Measurements from ENCODE around the gene GAN.

The GAN gene

GRCh38 chr16:81369888-81370504, 55.2 kb downstream of the GAN start:
- DNase-seq (ENCODE audit: low read depth): no peak
- no peak for TF ChIP-seq CTCF (conservative IDR thresholded peaks at IDR 0.05; ENCODE audit: low read depth, low read length)
- H3K4me3 ChIP-seq (ENCODE audit: low read length): no peak overlapping the region

DNA sequence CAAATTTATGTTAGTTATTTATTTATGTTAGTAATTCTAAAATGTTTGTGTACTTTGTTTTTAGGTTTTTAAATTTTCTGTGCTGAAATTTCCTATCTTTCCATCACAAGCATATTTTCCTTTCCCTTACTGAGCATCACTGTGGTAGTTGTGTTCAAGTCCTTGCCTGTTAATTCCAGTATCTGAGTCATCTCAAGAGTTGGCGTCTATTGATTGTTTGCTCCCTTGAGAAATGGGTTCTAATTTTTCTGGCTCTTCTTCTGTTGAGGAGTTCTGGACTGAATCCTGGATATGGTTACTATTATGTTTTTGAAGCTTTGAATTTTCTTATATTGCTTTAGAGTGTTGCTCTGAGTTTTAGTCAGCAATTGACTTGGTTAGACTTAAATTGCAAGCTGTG, 56.3 kb downstream of the GAN start:
- DNase-seq (ENCODE audit: low read depth): no peak
- no peak for TF ChIP-seq CTCF (conservative IDR thresholded peaks at IDR 0.05; ENCODE audit: low read depth, low read length)
- H3K4me3 ChIP-seq (ENCODE audit: low read length): no peak overlapping the region

DNA sequence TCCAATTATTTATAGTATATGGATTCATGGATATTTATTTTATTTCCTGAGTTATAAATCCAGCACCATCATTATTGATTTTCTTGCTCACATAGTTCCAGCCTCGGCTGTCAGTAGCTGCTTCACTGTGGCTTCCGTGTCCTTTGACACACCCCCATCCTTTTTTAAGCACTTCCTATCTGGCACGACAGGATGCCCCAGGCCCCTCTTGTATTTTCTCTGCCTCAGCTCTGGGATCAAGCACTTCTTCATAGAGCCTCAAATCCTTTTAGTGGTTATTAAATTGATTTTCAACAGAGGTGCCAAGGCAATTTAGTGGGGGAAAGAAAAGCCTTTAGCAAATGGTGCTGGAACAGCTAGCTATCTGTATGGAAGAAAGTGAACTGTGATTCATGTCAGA, 59.8 kb downstream of the GAN start:
- H3K4me3 ChIP-seq (ENCODE audit: low read length): no peak overlapping the region
- TF ChIP-seq CTCF (conservative IDR thresholded peaks at IDR 0.05; ENCODE audit: low read depth, low read length): no peak
- DNase-seq (ENCODE audit: low read depth): no peak

- no peak for TF ChIP-seq CTCF (conservative IDR thresholded peaks at IDR 0.05; ENCODE audit: low read depth, low read length)
- no peak overlapping the region for H3K4me3 ChIP-seq (ENCODE audit: low read length)
- no peak for DNase-seq (ENCODE audit: low read depth)
These were observed 62.1 kb downstream of the GAN start for GRCh38 chr16:81376880-81377279.

DNA sequence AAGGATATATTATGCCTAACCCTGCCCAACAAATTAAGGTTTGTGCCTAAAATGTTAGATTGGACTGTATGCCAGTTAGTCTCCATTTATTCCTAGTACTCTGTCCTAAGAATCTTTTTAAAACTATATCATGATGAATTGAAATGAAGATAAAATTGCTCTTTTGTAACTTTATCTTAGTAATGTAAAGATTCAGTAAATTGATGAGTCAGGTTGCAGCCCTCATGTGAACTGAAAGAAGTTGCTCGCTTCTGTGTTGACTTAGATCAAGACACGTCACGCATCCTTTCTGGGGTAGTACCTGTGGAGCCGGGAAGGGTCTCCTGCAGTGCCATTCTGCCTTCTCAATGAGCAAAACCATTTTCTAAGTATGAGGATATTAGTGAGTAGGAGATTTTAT, 63.3 kb downstream of the GAN start:
- no peak for DNase-seq (ENCODE audit: low read depth)
- TF ChIP-seq CTCF (conservative IDR thresholded peaks at IDR 0.05; ENCODE audit: low read depth, low read length): no peak
- H3K4me3 ChIP-seq (ENCODE audit: low read length): no peak overlapping the region

DNA sequence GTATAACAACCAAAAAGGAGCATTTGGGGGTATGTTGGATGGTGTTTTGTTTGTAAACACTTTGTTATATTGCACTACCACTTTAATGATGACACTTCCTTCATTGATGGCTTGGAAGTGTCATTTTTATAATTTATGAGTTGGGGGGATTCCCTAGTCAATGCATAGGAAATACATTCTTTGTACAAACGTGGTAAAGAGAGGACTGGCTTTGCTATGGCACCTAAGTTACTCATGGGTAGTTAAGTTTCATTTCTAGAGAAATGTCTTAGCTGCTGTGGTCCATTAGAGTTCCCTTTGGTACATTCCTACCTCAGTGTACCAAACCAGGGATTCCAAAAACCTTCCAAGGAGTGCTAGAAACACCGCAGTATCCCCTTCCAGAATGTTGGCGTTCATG, 66.2 kb downstream of the GAN start:
- DNase-seq (ENCODE audit: low read depth): no peak
- no peak for TF ChIP-seq CTCF (conservative IDR thresholded peaks at IDR 0.05; ENCODE audit: low read depth, low read length)
- no peak overlapping the region for H3K4me3 ChIP-seq (ENCODE audit: low read length)

- peak; percentile 48 for DNase-seq (ENCODE audit: low read depth)
- TF ChIP-seq CTCF (conservative IDR thresholded peaks at IDR 0.05; ENCODE audit: low read depth, low read length): no peak
- H3K4me3 ChIP-seq (ENCODE audit: low read length): no peak overlapping the region
These were observed 69.2 kb downstream of the GAN start for GRCh38 chr16:81384006-81384405.

Measured in retinal pigment epithelial cell (primary cell).